Pulmonary artery endothelial cell (primary cell): ENCODE measurements around the gene ACHE. TPM values are rescaled to one million over a fixed set of nuclear protein-coding genes. Genes with fewer than 3 reads are reported as not detected.

Experiments
- DNase-seq: peaks from one replicate; pipeline ENCODE4 v3.0.0-alpha.2; 2011; ENCODE audit warnings: low read depth, low spot score
- total RNA-seq: library from RNA; depleted of rRNA; stranded (reverse); fragments of >200 nt; gene quantifications from 2 replicates; pipeline ENCODE4 v1.2.3, GENCODE V29; 2014

Gene ACHE
- total RNA-seq, 1 donor from 2014 or later, result 0.33 TPM

- DNase-seq, result no peak
Observed at GRCh38 chr7:100884736-100885439, 10.8 kb downstream of the ACHE start.

- no peak for DNase-seq
Observed at GRCh38 chr7:100882785-100883526, 12.7 kb downstream of the ACHE start.

DNA sequence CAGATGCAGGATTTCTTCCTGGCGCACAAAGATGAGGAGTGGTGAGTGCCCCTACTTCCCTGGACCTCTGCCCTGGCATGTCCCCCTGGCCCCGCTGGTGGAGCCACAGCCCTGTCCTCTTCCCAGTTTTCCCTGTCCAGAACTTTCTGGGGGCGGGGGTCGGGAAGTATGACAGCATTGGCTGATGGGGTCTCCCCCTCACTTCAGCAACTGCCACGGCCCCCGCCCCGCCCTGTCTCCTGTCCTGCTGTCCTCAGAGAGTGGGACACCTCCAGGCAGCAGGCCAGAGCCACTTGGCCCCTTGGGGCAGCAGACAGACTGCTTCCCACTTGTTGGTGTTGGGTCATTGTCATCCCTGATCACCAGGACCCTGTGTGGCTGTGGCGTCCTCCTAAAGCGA is 13.5 kb downstream of the ACHE start:
- no peak for DNase-seq

- DNase-seq, result no peak
Observed at GRCh38 chr7:100881136-100881535, 14.6 kb downstream of the ACHE start.

GRCh38 chr7:100880645-100881044 is 15.0 kb downstream of the ACHE start:
- DNase-seq, result no peak

DNA sequence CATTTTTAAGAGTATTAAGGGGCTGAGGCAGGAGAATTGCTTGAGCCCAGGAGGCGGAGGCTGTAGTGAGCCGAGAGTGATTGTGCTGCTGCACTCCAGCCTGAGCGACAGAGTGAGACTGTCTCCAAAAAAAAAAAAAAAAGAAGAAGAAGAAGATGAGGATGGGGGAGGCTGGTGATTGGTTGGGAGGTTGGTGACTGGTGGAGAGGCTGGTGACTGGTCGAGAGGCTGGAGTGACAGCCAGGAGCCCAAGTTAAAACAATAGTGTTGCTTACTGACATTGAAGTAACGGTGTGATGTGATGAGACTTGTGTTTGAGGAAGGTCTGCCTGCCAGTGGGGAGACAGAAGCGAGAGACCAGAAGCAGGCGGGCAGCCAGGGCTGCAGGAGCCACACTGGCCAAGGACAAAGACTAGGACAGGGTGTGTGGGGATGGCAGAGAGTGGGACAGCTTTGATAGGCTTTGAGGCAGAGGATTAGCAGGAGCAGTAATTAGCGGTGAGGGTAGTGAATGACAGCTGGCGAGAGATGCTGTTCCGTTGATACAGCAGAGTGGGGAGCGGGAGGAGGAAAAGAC is 15.9 kb downstream of the ACHE start:
- no peak for DNase-seq

- DNase-seq, result no peak
Observed at GRCh38 chr7:100878685-100879084, 17.0 kb downstream of the ACHE start.

DNA sequence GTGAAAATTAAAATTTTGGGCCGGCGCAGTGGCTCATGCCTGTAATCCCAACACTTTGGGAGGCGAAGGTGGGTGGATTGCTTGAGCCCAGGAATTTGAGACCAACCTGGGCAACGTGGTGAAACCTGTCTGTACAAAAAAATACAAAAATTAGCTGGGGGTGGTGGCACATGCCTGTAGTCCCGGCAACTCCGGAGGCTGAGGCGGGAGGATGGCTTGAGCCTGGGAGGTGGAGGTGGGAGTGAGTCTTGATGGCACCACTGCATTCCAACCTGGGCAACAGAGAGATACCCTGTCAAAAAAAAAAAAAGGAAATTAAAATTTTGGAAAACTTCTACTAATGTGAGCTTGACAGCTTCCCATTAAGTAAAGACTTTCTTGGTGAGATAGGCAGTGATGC is 17.7 kb downstream of the ACHE start:
- no peak for DNase-seq

- DNase-seq, result no peak
Observed at GRCh38 chr7:100875356-100875751, 20.3 kb downstream of the ACHE start.

DNA sequence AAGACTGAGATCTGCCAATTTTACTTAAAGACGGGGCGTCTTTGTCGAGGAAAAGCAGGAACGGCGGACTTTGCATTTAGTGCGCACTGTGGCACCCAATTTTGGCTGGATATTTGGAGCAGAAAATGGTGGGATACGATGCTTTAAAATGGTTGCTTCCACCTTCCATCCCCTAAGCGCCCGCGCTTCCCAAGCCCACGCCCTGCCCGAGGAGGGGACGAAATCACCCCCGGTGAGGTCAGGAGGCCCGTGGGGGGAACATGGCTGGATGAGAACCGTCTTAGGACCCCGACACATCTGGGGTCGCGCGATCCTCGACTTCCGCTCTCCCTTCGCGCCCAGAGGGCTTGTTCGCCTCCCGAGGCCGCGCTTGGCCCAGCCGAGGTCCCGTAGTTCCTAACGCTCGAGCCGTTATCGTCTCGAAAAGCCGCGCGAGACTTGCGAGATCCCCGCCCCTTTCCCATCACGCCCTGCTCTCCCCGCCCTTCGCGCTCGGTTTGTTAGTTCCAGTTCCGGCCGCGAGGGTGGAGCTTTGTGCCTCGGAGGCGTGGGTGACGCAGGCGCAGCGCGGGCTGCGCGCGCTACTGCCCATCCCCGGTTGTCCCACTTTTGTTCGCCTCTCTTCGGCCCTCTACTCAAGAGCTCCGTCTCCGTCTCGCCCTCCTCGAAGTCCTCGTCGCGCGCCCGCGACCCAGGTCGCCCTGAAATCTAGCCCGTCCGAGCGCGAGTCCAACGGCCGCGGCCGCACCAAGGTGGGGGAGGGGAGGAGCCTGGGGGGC is 20.9 kb downstream of the ACHE start, which contains the start of gene SRRT:
SRRT (plus strand) TSS at position 527 of the 779 bp plus-strand sequence. CDS start 488 bp downstream, outside the sequence.
- DNase-seq, result peak; percentile 92

DNA sequence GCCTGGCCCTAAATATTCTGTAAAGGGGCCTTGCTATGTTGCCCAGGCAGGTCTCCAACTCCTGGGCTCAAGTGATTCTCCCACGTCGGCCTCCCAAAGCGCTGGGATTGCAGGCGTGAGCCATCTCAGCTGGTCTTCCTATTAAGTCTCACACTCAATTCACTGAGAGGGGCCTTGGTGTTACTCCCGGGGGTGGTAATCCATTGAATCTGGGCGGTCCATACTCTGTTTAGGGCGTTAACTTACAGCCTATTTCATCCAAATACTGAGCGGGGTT is 21.4 kb downstream of the ACHE start:
- DNase-seq, result no peak

- DNase-seq, result no peak
Observed at GRCh38 chr7:100873599-100874299, 21.9 kb downstream of the ACHE start.

GRCh38 chr7:100867776-100868485 is 27.8 kb downstream of the ACHE start:
- DNase-seq, result no peak

GRCh38 chr7:100867040-100867775 is 28.5 kb downstream of the ACHE start, which contains the start of gene TRIP6:
Gene TRIP6 (plus strand): TSS chr7:100867387. CDS start chr7:100867498, 111 bp downstream.
- DNase-seq, result no peak

DNA sequence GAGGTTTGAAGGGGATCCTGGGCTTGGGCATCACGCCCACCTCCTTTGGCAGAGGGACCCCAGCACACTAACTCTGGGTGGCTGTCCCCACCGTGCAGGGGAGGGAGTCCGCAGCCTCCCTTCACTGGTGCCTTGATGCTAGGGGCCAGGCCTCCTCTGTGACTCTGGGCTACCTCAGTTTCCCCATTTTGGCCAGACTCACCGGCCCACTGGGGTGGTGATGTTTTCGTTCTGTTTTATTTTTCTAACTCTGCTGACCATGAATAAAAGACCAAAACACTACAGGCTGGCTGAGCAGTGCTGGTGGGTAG is 29.0 kb downstream of the ACHE start:
- DNase-seq, result no peak

GRCh38 chr7:100865938-100866728 is 29.6 kb downstream of the ACHE start:
- DNase-seq, result no peak

DNA sequence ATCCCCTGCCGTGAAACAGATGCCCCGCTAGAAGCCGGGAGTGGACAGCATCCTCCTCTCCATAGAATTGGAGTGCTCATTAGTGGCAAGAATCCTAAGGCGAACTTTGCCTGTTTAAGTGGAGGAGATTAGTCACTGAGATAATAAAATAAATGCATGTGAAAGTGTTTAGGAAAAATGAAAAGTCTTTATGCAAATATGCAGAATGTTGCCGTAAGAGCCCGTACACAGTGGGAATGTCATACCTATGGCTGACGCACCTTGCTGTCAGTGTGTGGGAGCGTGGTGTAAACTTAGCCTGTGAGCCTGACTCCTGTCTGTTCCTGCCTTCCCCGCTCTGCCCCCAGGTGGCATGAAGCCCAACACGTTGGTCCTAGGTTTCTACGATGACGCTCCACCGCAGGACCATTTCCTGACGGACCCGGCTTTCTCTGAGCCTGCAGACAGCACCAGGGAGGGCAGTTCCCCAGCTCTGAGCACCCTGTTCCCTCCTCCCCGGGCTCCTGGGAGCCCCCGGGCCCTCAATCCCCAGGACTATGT is 30.2 kb downstream of the ACHE start:
- no peak for DNase-seq

GRCh38 chr7:100864263-100864845 is 31.3 kb downstream of the ACHE start:
- DNase-seq, result no peak
